HG03039 (cell line): Measurements from ENCODE around the gene RLN3.
"Not testable (repeated sequence)": the region's sequence is repeated elsewhere in the genome, so short reads cannot be mapped to it uniquely, and the experiment has no call there.

ENCODE experiments used
- ATAC-seq: cut with Tn5 transposase; IDR thresholded peaks from one replicate; pipeline ENCODE4 v1.9.1; 2021; ENCODE audit warnings: mild to moderate bottlenecking, moderate library complexity; ENCODE audit not compliant: unreplicated experiment

RLN3 gene

DNA sequence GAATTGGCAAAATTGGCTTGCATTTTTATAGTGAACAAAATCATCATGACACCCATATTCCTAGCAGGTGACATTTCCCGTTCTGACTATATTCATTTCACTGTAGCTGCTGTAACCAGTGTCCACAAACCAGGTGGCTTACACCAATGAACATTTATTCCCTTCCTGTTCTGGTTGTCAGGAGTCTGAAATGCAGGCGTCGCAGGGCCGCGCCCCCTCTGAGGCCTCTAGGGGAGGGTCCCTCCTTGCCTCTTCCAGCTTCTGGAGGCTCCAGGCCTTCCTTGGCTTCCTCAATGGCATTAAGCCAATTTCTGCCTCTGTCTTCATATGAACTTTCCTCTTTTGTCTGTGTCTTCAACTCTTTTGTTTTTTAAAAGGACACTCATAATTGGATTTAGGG lies 6.5 kb upstream of the RLN3 start:
- ATAC-seq: no peak

DNA sequence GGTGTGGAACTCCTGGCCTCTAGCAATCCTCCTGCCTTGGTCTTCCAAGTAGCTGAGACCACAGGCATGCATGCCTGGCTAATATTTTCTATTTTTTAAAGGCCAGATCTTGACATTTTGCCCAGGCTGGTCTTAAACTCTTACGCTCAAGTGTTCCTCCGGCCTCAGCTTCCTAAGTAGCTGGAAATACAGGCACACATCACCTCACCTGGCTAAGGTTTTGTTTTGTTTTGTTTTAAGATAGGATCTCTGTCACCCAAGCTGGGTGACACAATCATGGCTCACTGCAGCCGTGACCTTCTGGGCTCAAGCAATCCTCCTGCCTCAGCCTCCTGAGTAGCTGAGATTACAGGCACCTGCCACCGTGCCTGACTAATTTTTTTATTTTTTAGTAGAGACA lies 5.5 kb upstream of the RLN3 start:
- ATAC-seq: no peak

DNA sequence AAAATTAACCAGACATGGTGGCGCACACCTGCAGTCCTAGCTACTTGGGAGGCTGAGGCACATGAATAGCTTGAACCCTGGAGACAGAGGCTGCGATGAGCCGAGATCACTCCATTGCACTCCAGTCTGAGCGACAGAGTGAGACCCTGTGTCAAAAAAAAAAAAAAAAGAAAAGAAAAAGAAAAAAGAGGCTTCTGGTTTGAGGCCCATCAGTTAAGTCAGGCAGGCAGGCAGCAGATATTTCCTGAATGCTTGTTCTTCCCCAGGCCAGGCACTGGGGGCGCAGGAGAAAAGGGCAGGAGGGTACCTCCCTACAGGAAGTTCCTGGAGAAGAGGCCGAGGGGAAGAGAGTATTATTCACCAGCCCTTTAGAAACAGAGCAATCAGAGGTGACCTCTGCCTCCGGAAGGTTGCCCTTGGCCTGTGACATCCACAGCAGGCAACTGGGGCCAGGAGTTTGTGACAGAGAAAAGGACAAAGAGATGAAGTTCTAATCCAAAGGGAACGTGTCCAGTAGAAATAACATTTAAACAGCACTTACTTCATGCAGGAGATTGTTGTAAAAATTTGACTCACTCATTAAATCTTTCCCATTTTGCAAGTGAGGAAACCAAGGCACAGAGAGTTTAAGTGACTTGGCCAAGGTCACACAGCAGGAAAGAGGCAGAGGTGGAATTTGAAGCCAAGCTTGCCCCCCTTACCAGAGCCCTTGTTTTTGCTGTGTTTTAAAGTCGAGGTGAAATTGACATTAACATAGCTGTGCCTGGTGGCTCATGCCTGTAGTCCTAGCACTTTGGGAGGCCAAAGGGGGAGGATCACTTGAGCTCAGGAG lies 4.3 kb upstream of the RLN3 start:
- no peak for ATAC-seq

DNA sequence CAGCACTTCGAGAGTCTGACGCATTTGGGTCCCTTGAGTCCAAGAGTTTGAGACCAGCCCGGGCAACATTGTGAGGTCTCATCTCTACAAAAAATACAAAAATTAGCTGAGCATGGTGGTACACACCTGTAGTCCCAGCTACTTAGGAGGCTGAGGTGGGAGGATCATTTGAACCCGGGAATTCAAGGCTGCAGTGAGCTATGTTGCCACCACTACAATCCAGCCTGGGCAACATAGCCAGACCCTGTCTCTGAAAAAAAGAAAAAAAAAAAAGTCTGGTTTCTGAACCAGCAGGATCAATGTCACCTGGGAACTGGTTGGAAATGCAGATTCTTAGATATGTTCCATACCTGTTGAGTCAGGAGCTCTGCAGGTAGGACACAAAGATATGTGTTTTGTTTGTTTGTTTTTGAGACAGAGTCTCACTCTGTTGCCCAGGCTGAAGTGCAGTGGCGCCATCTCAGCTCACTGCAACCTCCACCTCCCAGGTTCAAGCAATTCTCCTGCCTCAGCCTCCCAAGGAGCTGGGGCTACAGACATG lies 1.2 kb upstream of the RLN3 start:
- ATAC-seq: not testable (repeated sequence)

DNA sequence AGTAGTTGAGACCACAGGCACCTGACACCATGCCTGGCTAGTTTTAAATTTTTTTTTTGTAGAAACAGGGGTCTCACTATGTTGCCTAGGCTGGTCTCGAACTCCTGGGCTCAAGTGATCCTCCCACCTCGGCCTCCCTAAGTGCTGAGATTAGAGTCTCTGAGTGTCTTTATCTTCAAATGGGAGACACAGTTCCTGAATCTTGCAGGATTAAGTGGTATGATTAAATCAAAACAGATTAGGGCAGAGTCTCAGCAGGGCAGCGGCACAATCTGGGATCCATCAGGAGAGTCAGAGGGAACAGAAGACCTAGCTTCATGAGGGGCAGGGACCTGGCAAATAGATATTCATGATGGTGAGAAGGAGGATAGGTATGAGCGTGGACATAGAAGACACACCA lies 953 bp downstream of the RLN3 start:
- no peak for ATAC-seq

DNA sequence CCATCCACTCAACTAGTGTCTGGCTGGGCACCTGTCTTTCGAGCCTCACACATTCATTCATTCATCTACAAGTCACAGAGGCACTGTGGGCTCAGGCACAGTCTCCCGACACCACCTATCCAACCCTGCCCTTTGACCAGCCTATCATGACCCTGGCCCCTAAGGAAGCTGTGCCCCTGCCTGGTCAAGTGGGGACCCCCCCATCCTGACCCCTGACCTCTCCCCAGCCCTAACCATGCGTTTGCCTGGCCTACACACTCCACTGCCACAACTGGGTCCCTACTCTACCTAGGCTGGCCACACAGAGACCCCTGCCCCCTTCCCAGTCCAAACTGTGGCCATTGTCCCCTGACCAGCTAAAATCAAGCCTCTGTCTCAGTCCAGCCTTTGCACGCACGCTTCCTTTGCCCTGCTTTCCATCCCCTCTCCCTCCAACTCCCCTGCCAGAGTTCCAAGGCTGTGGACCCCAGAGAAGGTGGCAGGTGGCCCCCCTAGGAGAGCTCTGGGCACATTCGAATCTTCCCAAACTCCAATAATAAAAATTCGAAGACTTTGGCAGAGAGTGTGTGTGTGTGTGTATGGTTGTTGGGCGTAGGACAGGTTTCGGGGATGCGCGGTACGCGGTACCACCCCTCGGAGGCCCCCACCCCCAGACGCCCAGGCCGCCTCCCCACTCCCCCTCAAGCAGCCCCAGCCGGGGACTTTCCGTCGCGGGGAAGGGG lies 3.2 kb downstream of the RLN3 start:
- ATAC-seq: no peak

DNA sequence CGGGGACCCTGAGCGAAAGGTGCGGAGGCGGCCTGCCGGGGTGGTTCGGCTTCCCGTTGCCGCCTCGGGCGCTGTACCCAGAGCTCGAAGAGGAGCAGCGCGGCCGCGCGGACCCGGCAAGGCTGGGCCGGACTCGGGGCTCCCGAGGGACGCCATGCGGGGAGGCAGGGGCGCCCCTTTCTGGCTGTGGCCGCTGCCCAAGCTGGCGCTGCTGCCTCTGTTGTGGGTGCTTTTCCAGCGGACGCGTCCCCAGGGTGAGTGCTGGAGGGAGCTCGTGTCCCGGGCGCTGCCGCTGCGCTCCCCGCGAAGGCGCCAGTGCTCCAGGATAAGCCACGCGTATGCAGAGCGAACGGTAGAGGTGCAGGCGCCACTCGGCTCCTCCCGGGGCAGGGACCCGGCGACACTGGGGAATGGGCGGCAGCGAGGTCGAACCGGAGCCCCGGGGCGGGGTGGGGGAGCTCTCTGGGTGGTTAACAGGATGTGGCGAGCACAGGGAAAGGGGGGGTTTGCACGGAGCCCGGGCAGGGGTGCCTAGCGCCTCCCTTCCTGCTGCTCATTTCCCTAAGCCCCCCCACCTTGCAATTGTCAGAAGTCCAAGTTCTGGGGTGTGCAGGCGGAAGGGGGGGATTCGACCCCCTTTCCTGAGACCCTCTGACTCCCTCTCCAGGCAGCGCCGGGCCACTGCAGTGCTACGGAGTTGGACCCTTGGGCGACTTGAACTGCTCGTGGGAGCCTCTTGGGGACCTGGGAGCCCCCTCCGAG lies 4.0 kb downstream of the RLN3 start, which contains the start of gene IL27RA:
TSS of gene IL27RA (plus strand) at position 44 of the 762 bp plus-strand sequence. CDS start at position 155, 111 bp downstream.
- no peak for ATAC-seq

DNA sequence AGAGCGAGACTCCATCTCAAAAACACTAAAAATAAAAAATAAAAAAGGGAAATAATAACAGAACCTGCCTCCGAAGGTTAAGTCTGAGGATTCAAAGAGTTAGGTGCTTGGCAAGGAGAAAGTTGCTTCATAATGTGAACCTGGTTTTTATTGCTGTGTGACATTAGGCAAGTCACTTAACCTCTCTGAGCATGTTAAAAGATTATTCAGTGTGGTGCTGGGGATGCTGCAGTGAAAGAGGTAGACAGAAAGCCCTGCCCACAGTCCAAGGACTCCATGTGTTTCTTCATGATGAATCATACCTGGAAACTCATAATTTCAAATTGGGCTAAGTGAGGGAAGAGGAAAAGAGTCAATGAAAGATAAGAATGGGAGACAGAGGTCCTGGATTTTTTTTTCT lies 6.0 kb downstream of the RLN3 start:
- ATAC-seq: no peak

DNA sequence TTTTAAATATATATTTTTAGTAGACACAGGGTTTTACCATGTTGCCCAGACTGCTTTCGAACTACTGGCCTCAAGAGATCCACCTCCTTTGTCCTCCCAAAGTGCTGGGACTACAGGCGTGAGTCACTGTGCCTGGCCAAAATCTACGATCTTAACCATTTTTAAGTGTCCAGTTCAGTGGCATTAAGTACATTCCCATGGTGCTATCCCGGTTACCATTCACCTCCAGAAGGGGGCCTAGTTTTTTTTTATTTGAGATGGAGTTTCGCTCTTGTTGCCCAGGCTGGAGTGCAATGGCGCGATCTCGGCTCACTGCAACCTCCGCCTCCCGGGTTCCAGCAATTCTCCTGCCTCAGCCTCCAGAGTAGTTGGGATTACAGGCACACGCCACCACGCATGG lies 7.2 kb downstream of the RLN3 start:
- not testable (repeated sequence) for ATAC-seq

DNA sequence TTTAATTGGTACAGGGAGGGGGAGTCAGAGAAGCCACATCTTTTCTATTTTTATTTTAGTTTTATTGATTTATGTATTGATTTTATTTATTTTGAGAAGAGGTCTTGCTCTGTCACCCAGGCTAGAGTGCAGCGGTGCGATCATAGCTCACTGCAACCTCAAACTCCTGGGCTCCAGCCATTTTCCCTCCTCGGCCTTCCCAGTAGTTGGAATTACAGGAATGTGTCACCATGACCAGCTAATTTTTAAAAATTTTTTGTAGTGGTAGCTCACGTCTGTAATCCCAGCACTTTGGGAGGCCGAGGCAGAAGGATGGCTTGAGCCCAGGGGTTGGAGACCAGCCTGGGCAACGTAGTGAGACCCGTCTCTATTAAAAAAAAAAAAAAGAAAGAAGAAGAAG lies 7.8 kb downstream of the RLN3 start:
- ATAC-seq: no peak

DNA sequence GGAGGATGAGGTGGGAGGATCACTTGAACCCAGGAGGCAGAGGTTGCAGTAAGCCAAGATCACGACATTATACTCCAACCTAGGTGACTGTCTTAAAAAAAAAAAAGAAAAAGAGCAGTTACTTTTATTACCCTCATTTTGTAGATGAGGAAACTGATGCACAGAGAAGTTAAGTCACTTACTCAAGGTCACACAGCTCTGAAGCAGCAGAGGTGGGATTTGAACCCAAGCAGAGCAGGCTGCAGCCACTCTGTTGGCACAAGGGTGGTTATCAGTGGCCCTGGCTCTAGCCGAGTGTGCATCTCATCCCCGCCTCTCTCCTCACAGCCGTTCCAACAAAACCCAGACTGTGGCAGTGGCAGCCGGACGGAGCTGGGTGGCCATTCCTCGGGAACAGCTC lies 11.2 kb downstream of the RLN3 start:
- no peak for ATAC-seq

DNA sequence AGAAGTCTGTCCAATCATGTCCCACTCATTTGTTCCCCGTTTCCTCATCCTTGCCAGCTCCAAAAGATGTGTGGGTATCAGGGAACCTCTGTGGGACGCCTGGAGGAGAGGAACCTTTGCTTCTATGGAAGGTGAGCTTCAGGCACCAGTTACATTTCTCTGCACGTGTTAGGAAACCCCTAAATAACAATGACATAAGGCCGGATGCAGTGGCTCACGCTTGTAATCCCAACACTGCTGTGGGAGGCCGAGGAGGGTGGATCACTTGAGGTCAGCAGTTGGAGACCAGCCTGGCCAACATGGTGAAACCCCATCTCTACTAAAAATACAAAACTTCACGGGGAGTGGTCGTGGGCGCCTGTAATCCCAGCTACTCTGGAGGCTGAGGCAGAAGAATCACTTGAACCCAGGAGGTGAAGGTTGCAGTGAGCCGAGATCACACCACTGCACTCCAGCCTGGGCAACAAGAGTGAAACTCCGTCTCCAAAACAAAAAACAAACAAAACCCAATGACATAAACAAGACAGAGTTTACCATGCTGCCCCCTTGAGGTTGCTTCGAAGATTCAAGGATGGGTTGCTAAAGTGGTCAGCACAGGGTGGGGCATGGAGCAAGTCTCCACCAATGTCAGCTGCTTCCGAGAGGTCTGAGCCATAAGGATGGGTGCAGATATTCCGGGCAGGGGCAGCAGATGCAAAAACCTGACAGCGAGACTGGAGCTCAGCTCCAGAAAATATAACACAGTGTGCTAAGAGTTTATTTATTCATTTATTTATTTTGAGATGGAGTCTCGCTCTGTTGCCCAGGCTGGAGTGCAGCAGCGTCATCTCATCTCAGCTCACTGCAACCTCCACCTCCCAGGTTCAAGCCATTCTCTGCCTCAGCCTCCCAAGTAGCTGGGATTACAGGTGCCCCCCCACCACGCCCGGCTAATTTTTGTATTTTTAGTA lies 15.0 kb downstream of the RLN3 start:
- ATAC-seq: not testable (repeated sequence)

DNA sequence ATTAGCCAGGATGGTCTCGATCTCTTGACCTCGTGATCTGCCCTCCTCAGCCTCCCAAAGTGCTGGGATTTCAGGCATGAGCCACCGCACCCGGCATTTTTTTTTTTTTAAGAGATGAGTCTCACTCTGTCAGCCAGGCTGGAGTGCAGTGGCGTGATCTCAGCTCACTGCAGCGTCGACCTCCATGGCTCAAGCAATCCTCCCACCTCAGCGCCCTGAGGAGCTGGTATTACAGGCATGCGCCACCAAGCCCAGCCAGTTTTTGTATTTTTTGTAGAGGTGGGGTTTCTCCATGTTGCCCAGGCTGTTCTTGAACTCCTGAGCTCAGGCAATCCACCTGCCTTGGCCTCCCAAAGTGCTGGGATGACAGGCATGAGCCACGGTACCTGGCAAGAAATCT lies 19.9 kb downstream of the RLN3 start:
- not testable (repeated sequence) for ATAC-seq

DNA sequence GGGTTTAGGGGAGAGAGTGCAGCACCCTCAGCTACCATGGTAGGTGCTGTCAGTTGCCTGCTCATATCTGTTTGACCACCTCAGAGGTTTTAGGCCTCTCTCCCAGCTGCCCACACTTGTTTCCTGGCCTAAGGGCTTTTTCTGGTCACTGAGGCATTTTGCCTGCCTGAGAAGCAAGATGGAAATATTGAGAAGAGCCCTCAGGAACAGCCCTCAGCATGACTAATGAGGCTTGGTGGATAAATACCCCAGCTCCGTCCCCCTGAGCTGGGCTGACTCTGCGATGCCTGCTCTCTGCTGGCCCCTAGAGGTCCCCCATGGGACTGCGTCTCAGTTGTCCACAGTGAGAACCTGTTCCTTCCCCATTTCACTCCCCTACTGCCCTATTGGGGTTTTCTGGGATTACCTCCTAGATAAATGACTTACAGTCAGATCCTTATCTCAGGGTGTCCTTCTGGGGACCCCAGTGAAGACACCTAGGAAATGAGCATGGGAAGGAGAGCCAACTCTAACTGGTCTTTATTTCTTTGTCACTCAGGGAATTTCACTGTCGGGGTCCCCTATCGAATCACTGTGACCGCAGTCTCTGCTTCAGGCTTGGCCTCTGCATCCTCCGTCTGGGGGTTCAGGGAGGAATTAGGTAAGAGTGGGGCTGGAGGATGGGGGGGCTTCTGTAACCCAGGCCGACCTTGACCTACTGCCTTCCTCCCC lies 20.6 kb downstream of the RLN3 start:
- ATAC-seq: no peak

DNA sequence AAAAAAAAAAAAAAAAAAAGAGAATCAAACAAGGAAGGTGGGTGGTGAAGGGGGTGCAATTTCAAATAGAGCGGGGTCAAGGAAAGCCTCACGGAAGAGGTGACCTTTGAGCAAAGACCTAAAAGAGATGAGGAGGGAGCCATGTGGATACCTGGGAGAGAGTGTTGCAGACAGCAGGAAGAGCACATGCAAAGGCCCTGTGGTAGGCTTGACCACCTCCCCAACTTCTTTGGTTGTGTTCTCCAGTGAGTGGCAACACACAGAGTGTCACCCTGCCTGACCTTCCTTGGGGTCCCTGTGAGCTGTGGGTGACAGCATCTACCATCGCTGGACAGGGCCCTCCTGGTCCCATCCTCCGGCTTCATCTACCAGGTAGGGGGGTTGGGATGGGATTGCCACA lies 22.6 kb downstream of the RLN3 start:
- ATAC-seq: no peak

DNA sequence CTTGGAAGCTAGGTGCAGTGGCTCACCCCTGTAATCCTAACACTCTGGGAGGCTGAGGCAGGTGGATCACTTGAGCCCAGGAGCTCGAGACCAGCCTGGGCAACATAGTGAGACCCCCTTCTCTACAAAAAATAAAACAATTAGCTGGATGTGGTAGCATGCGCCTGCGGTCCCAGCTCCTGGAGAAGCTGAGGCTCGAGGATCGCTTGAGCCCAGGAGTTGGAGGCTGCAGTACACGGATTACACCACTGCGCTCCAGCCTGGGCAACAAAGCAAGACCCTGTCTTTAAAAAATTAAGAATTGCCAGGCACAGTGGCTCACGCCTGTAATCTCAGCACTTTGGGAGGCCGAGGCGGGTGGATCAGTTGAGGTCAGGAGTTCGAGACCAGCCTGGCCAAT lies 23.0 kb downstream of the RLN3 start:
- ATAC-seq: not testable (repeated sequence)

DNA sequence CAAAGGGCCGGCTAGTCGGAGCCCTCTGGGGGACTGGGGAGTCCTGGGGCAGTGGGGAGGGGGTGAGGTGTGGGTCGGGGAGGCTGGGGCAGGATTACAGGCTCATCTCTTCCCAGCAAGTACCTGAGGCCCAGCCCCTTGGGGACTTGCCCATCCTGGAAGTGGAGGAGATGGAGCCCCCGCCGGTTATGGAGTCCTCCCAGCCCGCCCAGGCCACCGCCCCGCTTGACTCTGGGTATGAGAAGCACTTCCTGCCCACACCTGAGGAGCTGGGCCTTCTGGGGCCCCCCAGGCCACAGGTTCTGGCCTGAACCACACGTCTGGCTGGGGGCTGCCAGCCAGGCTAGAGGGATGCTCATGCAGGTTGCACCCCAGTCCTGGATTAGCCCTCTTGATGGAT lies 24.0 kb downstream of the RLN3 start:
- ATAC-seq: no peak

DNA sequence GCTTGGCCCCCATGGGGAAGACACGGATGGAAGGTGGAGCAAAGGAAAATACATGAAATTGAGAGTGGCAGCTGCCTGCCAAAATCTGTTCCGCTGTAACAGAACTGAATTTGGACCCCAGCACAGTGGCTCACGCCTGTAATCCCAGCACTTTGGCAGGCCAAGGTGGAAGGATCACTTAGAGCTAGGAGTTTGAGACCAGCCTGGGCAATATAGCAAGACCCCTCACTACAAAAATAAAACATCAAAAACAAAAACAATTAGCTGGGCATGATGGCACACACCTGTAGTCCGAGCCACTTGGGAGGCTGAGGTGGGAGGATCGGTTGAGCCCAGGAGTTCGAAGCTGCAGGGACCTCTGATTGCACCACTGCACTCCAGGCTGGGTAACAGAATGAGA lies 24.5 kb downstream of the RLN3 start:
- no peak for ATAC-seq

DNA sequence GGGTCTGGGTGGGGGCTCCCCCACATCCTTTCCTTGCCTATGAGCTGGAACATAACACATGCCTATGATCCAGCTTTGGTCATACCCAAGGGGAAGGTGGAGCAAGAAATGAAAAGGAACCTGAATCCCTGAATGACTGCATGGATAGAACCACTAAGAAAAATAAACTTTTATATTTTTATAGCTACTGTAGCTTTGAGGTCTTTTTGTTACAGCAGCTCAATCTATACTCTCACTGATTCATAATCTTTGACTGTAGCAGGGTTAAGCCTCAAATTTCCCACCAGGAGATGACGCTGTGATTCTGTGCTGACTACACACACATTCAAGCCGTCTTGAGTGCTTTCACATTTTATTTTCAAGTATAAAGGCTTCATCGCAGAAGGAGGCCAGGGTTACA lies 25.1 kb downstream of the RLN3 start:
- ATAC-seq: no peak

DNA sequence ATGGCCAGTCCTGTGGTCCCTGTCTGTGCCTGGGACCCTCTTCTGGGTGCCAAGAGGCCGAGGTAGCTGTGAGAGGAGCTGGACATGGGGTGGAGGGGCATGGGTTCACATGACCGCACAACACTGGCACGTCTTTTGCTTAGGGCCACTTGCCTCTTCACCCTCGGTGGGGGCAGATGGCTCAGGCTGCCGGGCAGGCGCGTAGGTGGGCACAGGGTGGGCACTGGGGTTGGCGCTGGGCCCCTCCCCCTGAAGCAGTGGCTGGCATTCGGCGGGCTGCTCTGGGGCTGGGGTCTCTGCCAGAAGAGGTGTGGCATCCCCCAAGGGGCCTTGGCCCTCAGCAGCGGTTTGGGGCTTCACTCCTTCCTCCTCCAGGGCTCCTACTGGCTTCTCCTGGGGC lies 25.6 kb downstream of the RLN3 start:
- ATAC-seq: no peak
